ENCODE data around the gene VPS51. TPM values are rescaled to one million over a fixed set of nuclear protein-coding genes. Genes with fewer than 3 reads are reported as not detected.

VPS51 gene
- total RNA-seq, 4 donors from 2014 or later: 185 to 414 (median 237) TPM

DNA sequence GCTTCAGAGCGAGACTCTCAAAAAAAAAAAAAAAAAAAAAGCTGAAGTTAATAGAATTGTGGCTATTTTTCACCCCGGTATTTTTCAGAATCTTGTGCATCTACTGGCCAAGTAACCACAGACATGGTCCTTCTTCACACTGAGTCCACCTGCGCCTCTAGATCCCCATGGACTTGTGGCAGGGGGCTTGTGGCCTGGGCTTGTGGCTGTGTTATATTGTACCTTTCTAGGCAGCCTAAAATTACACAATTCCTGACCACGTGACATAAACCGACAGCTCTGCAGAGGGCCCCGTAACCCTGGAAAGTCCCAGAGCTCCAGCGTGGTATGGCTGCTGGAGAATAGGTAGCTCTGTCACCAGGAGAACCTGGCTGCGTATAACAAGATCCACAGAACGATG lies 26.8 kb upstream of the VPS51 start:
- H3K4me3 ChIP-seq: no peak overlapping the region
- 76% methylated on average over 6 of the region's 9 CpGs for WGBS
- intact Hi-C loops (cut with DNase I): loop anchor here (10.0 kb wide), 1 partner anchor 686 kb away; no protein-coding TSS in a partner anchor
- TF ChIP-seq, protein P1, sequence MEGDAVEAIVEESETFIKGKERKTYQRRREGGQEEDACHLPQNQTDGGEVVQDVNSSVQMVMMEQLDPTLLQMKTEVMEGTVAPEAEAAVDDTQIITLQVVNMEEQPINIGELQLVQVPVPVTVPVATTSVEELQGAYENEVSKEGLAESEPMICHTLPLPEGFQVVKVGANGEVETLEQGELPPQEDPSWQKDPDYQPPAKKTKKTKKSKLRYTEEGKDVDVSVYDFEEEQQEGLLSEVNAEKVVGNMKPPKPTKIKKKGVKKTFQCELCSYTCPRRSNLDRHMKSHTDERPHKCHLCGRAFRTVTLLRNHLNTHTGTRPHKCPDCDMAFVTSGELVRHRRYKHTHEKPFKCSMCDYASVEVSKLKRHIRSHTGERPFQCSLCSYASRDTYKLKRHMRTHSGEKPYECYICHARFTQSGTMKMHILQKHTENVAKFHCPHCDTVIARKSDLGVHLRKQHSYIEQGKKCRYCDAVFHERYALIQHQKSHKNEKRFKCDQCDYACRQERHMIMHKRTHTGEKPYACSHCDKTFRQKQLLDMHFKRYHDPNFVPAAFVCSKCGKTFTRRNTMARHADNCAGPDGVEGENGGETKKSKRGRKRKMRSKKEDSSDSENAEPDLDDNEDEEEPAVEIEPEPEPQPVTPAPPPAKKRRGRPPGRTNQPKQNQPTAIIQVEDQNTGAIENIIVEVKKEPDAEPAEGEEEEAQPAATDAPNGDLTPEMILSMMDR (IDR thresholded peaks at IDR 0.05): no peak
- TF ChIP-seq POLR2AphosphoS5 (IDR thresholded peaks at IDR 0.05) (no peak), EP300 (IDR thresholded peaks at IDR 0.05) (no peak)
- no peaks in the 10 kb centered on the region for H3K27me3 ChIP-seq
- no peak for DNase-seq (ENCODE audit: extremely low spot score)
- H3K4me1 ChIP-seq: no peaks in the 10 kb centered on the region
- H3K27ac ChIP-seq (replicated peaks in 1 of 4): no peak overlapping the region
- H3K9me3 ChIP-seq: no peaks in the 10 kb centered on the region
- H3K36me3 ChIP-seq: no peaks in the 10 kb centered on the region

DNA sequence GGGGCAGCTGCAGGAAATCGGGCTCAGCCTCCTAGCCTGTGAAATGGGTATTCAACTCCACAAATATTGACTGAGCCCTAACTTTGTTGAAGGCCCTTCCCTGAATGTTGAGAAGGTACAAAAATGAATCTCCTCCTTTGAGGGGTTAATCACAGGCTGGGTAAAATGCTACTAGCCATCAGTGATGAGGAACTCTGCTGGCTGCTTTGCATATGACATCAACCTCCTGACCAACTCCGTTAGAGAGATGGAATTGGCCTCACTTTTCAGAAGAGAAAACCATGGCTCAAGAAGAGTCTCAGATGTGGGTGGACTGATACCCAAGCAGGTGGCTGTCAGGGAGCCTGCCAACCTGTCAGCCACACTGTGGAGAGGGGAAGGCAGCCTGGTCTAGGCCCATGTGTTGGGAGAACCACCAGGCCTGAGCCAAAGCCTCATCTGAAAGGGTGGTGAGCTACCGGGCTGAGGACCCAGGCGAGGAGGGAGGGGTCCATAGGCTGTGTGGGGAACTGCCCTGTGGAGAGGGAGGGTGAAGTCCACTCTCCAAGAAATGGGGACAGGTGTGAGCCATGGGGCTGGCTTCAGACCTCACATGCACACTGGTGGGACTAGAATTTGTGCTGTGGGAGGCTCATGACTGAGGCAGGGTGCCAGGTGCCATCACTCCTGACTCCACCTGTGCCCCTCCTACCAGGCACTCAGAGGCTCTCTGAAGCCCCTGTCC lies 23.9 kb upstream of the VPS51 start:
- no peaks in the 10 kb centered on the region for H3K4me1 ChIP-seq
- DNase-seq (ENCODE audit: extremely low spot score): no peak
- no peak overlapping the region for H3K4me3 ChIP-seq
- no peaks in the 10 kb centered on the region for H3K27me3 ChIP-seq
- H3K9me3 ChIP-seq: no peaks in the 10 kb centered on the region
- H3K27ac ChIP-seq (replicated peaks in 1 of 4): no peak overlapping the region
- no peaks in the 10 kb centered on the region for H3K36me3 ChIP-seq
- intact Hi-C loops (cut with DNase I): no loop called here
- 71% methylated on average over 4 of the region's 4 CpGs for WGBS
- TF ChIP-seq, protein P1 (IDR thresholded peaks at IDR 0.05): no peak
- no peak for TF ChIP-seq EP300 (IDR thresholded peaks at IDR 0.05)
- no peak for TF ChIP-seq POLR2AphosphoS5 (IDR thresholded peaks at IDR 0.05)
- no peak for TF ChIP-seq POLR2A (IDR thresholded peaks at IDR 0.05; ENCODE audit: low read depth)

DNA sequence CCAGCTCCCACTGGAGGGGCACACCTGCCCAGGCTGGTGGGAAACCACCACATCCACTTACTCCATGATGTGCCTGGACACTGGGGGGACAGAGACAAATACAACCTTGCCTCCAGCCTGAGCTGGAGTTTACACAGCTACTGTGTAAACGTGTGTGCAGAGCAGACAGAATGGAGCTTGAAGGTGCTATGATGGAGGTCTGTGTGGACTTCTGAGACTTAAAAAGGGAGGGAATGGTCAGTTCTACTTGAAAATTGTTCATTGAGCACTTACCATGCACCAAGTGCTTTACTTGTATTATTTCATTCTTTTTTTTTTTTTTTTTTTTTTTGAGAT lies 23.4 kb upstream of the VPS51 start:
- WGBS: 50% methylated on average over 1 of the region's 1 CpG
- no peaks in the 10 kb centered on the region for H3K4me1 ChIP-seq
- no peaks in the 10 kb centered on the region for H3K27me3 ChIP-seq
- no peaks in the 10 kb centered on the region for H3K9me3 ChIP-seq
- no peak for DNase-seq (ENCODE audit: extremely low spot score)
- H3K36me3 ChIP-seq: no peaks in the 10 kb centered on the region
- TF ChIP-seq POLR2AphosphoS5 (IDR thresholded peaks at IDR 0.05) (no peak), POLR2A (IDR thresholded peaks at IDR 0.05; ENCODE audit: low read depth) (no peak), EP300 (IDR thresholded peaks at IDR 0.05) (no peak)
- TF ChIP-seq, protein P1 (IDR thresholded peaks at IDR 0.05): no peak
- H3K27ac ChIP-seq (replicated peaks in 1 of 4): no peak overlapping the region
- no peak overlapping the region for H3K4me3 ChIP-seq
- intact Hi-C loops (cut with DNase I): no loop called here

DNA sequence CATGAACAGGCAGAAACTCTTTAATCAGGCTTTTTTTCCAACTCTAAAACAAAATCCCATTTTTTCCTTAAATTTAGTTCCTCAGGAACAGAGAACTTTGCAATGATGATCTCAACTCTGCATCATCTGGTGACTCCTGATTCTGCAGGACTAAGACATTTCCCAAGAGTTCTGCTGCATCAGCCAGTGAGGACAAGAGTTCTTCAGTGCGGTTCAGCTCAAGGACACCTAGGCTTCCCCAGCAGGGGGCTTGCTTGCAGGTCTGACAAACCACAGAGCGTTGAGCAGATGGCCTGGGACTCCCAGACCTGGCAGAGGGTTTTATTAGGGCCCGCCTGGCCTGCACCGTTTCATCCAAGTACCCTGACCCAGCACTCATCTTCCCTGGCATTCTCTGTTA lies 18.6 kb upstream of the VPS51 start:
- no peak for TF ChIP-seq EP300 (IDR thresholded peaks at IDR 0.05)
- no peak for TF ChIP-seq POLR2AphosphoS5 (IDR thresholded peaks at IDR 0.05)
- TF ChIP-seq, protein P1 (IDR thresholded peaks at IDR 0.05): no peak
- TF ChIP-seq POLR2A (IDR thresholded peaks at IDR 0.05; ENCODE audit: low read depth): no peak
- Histone ChIP-seq H3K36me3 (no peaks in the 10 kb centered on the region), H3K4me1 (no peaks in the 10 kb centered on the region), H3K27me3 (no peaks in the 10 kb centered on the region), H3K9me3 (no peaks in the 10 kb centered on the region), H3K27ac (replicated peaks in 1 of 4) (no peak overlapping the region), H3K4me3 (no peak overlapping the region)
- 100% methylated on average over 1 of the region's 4 CpGs for WGBS
- DNase-seq (ENCODE audit: extremely low spot score): no peak
- intact Hi-C loops (cut with DNase I): no loop called here

DNA sequence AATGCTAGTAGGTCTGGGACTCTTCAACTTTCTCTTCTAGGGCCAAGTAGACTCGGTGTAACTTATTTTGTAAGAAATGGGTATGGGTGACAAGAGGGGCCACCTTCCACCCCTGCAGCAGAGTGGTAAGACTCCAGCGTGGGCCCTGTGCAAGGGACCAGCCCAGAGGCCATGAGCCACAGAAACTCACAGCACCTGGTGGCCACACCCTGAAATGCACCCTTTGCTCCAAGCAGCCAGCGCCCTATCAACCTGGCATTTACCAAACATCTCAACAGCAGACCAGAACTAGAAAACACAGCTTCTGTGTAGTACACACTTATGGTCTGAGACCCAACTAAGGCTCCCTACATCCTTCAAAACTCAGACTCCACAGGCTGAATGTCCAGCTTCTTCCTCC lies 17.9 kb upstream of the VPS51 start:
- no peak overlapping the region for H3K27ac ChIP-seq (replicated peaks in 1 of 4)
- DNase-seq (ENCODE audit: extremely low spot score): no peak
- intact Hi-C loops (cut with DNase I): no loop called here
- no peak overlapping the region for H3K4me3 ChIP-seq
- H3K36me3 ChIP-seq: no peaks in the 10 kb centered on the region
- TF ChIP-seq, protein P1 (IDR thresholded peaks at IDR 0.05): peak; percentile 29 to 56 (median 39)
- TF ChIP-seq EP300 (IDR thresholded peaks at IDR 0.05) (no peak), POLR2AphosphoS5 (IDR thresholded peaks at IDR 0.05) (no peak)
- 65% methylated on average over 3 of the region's 3 CpGs for WGBS
- H3K4me1 ChIP-seq: peaks cover 0 to 2% (median 1%) of the 10 kb centered on the region in 4 donors
- no peaks in the 10 kb centered on the region for H3K27me3 ChIP-seq
- no peaks in the 10 kb centered on the region for H3K9me3 ChIP-seq

All from esophagus muscularis mucosa (tissue), 4 donors.